HG02870 (cell line): ENCODE measurements around the gene NDUFV2.
"Not testable (repeated sequence)": the region's sequence is repeated elsewhere in the genome, so short reads cannot be mapped to it uniquely, and the experiment has no call there.

Experiments used
- ATAC-seq: cut with Tn5 transposase; IDR thresholded peaks from one replicate; pipeline ENCODE4 v1.9.1; 2021; ENCODE audit warnings: mild to moderate bottlenecking, moderate library complexity; ENCODE audit not compliant: unreplicated experiment

The NDUFV2 gene

GRCh38 chr18:9148203-9148552 is 45.7 kb downstream of the NDUFV2 start:
- ATAC-seq = no peak

- no peak for ATAC-seq
Measured at GRCh38 chr18:9150121-9150520, 47.6 kb downstream of the NDUFV2 start.

GRCh38 chr18:9153256-9153655 is 50.8 kb downstream of the NDUFV2 start:
- ATAC-seq = no peak

DNA sequence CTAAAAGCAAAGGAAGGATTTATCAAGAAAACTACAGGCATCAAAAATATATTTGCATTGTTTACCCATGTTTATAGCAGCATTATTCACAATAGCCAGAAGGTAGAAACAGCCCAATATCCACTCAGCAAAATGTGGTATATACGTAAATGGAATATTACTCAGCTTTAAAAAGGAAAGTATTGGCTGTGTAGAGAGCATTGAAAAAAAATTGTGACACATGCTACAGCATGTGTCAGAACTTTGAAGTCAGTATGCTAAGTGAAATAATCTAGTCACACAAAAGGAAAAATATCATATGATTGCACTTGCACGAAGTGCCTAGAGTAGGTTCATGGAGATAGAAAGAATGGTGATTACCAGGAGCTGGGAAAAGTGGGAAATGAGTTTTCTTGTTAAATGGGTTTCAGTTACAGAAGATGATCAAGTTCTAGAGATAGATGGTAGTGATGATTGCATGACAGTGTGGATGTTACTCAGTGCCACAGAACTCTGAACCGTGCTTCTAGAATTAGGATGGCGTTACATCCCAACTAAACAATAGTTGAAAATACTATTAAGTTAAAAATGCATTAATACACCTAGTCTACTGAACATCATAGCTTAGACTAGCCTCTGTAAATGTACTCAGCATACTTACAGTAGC is 54.2 kb downstream of the NDUFV2 start:
- ATAC-seq = no peak

DNA sequence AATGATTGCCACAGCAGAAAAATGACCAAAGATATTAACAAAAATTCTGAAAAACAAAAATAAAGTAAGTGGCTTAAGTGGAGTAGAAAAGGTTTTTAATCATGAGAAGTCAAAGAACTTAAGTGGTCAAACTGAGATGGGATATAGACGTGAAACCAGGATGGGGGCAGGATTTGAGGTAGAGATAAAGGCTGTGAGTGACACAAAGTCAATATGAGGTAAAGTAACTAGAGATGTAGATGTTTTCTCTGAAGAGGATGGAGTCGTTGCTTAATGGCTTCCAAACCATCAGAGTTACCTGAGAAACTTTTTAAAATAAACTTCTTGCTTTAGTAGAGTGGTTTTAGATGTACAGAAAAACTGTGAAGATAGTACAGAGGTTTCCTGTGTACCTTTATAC is 55.3 kb downstream of the NDUFV2 start:
- no peak for ATAC-seq

DNA sequence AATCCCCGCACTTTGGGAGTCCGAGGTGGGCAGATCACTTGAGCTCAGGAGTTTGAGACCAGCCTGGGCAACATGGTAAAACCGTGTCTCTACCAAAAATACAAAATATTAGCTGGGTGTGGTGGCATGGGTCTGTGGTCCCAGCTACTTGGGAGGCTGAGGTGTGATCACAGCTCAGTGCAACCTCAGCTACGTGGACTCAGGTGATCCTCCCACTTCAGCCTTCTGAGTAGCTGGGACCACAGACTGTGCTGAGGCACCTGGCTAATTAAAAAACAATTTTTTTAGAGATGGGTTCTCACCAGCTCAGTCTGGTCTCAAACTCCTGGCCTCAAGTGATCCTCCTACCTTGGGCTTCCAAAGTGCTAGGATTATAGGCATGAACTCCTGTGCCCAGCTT is 57.5 kb downstream of the NDUFV2 start:
- ATAC-seq = no peak

GRCh38 chr18:9162663-9163062 is 60.2 kb downstream of the NDUFV2 start:
- ATAC-seq = not testable (repeated sequence)

DNA sequence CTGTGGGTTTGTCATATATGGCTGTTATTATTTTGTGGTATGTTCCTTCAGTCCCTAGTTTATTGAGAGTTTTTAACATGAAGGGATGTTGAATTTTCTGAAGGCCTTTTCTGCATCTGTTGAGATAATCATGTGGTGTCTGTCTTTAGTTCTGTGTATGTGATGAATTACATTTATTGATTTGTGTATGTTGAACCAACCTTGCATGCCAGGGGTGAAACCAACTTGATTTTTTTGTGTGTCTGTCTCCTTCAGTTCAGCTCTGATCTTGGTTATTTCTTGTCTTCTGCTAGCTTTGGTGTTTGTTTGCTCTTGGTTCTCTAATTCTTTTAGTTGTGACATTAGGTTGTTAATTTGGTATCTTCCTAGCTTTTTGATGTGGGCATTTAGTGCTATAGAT is 61.6 kb downstream of the NDUFV2 start:
- ATAC-seq = not testable (repeated sequence)

GRCh38 chr18:9165883-9166282 is 63.4 kb downstream of the NDUFV2 start:
- not testable (repeated sequence) for ATAC-seq

GRCh38 chr18:9169515-9169914 is 67.0 kb downstream of the NDUFV2 start:
- ATAC-seq = not testable (repeated sequence)

DNA sequence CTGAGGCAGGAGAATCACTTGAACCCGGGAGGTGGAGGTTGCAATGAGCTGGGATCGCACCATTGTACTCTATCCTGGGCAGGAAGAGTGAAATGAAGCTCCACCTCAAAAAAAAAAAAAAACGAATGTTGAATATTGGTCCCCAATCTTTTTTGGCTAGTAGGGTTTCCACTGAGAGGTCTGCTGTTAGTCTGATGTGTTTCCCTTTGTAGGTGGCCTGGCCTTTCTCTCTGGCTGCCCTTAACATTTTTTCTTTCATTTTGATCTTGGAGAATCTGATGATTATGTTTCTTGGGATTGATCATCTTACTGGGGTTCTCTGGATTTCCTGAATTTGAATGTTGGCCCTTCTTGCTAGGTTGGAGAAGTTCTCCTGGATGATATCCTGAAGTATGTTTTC is 69.4 kb downstream of the NDUFV2 start:
- ATAC-seq = not testable (repeated sequence)

- no peak for ATAC-seq
Measured at GRCh38 chr18:9172506-9173127, 70.1 kb downstream of the NDUFV2 start.

DNA sequence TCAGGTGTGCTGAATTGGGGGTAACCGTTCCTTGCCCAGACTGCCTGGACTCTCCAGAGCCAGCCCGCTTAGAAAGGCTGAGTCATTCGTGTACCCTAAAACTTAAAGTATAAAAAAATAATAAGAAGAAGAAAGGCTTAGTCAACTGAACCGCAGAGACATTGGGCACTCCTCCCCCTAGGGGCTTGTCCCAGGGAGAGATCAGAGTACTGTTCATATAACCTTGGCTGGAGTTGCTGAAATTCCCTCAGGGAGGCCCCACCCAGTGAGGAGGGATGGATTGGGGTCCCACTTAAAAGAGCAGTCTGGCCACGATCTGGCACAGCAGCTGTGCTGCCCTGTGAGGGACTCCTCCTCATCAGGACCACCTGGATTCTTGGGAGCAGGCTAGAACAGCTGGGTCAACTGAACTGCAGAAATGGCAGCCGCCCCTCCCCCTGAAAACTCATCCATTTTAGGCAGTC is 71.3 kb downstream of the NDUFV2 start:
- peak; percentile 82 for ATAC-seq

GRCh38 chr18:9174302-9174701 is 71.8 kb downstream of the NDUFV2 start:
- no peak for ATAC-seq

- ATAC-seq = no peak
Measured at GRCh38 chr18:9175115-9175514, 72.6 kb downstream of the NDUFV2 start.

GRCh38 chr18:9177031-9177430 is 74.5 kb downstream of the NDUFV2 start:
- no peak for ATAC-seq

DNA sequence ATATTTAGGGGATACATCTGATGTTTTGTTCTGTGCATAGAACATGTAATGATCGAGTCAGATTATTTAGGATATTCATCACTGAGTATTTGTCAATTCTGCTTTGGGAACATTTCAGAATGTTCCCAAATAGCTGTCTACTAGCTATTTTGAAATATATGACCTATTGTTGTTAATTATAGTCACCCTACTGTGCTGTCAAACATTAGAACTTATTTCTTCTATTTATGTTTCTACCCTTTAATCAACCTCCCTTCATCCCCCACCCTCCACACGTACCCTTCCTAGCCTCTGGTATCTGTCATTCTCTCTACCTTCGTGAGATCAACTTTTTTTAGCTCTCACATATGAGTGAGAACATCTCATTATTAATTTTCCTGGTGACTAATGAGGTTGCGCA is 75.0 kb downstream of the NDUFV2 start:
- no peak for ATAC-seq

- no peak for ATAC-seq
Measured at GRCh38 chr18:9178557-9178956, 76.1 kb downstream of the NDUFV2 start.

DNA sequence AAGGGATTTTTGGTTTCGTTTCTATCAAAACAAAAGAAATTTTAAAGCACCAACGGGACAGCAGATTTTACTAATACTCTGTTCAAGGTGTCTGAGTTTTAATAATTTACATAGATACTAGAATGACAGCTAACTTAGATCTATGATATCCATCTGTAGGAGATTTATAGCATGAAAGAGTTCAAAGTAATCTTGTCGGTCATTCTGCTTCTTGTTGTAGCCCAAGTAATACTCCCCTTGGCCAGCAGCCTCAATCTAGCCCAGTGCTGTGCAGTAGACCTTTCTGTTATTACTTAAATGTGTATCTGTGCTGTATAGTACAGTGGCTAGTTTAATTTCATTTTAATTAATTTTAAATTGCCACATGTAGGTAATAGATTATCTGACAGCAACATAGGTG is 78.8 kb downstream of the NDUFV2 start:
- ATAC-seq = no peak

DNA sequence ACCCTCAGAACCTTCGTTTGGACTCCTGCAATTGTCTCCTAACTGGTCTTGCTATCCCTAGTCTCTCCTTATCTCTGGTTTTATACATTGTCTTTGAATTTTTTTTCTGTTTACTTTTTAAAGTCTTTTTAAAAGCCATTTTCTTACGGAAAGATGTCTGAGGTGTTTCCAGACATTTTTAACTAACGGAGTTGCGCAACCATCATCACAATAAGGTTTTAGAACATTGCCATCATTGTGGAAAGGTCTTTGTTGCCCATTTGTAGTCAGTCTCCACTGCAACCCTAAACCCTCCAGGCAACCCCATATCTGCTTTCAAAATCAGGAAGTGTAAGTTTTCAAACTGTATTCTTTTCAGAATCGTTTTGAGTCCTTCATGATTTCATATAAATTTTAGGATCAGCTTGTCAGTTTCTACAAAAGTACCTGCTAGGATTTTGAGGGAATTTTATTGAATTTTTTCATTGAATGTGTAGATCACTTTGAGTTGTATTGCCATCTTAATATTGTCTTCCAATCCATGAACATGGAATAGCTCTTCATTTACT is 80.4 kb downstream of the NDUFV2 start:
- ATAC-seq = no peak
